GM12878 (cell line): ENCODE measurements around the gene LYRM4. TPM values are rescaled to one million over a fixed set of nuclear protein-coding genes. Genes with fewer than 3 reads are reported as not detected.

ENCODE experiments used
- ATAC-seq: fragments of 200-7000 bp; cut with Tn5 transposase; 3 replicates; pipeline ENCODE4 v1.9.1; 2020; ENCODE audit warnings: mild to moderate bottlenecking, moderate library complexity
- BruUV-seq: library from RNA; stranded (reverse); fragments of 400-500 nt; replicated peaks from 2 replicates; lab custom pipeline; 2021; lab: Mats Ljungman, UMichigan
- CTCF ChIA-PET: fragments of 300-600 bp; sonication (Branson Sonifier 250); formaldehyde crosslinking; extraction: SDS; loops from one replicate; lab custom pipeline; 2021; ENCODE audit warnings: inconsistent platforms; lab: Yijun Ruan, JAX
- POLR2A ChIA-PET: fragments of 350-600 bp; formaldehyde crosslinking; extraction: SDS; loops from one replicate; lab custom pipeline; 2021; ENCODE audit warnings: inconsistent platforms; lab: Charles Lee
- RAD21 ChIA-PET: fragments of 300-600 bp; sonication (Branson Sonifier 250); formaldehyde crosslinking; loops from one replicate; lab custom pipeline; 2023; ENCODE audit warnings: antibody characterized with exemption; ENCODE audit not compliant: unreplicated experiment; lab: Charles Lee
- SMC1A ChIA-PET: fragments of 300-600 bp; sonication (Branson Sonifier 250); formaldehyde crosslinking; loops from one replicate; lab custom pipeline; 2023; ENCODE audit not compliant: unreplicated experiment, uncharacterized antibody; lab: Charles Lee
- DNase-seq: peaks from one replicate; pipeline ENCODE4 v3.0.0-alpha.2; 2011; ENCODE audit warnings: low read depth, low spot score
- FAIRE-seq: peaks from 3 replicates; lab custom pipeline; 2011; peaks lifted over from hg19 to GRCh38; lab: Jason Lieb, UNC
- H2AFZ ChIP-seq: 2 replicates; pipeline ENCODE4 v1.6.0; 2011; ENCODE audit warnings: low read depth, low read length, control low read depth; ENCODE audit not compliant: control insufficient read depth
- H3K27ac ChIP-seq: 2 replicates; pipeline ENCODE4 v1.5.1; 2011; ENCODE audit warnings: control low read depth; ENCODE audit not compliant: control insufficient read depth, insufficient read depth
- H3K27me3 ChIP-seq, 2 experiments: replicated peaks in 1 of 2; 2 replicates each; pipeline versions ENCODE4 v1.6.0 to v1.6.1; 2011; ENCODE audit warnings: low read length in 1 of 2; ENCODE audit not compliant: control insufficient read depth in 2 of 2, insufficient read depth in 2 of 2
- H3K36me3 ChIP-seq, 2 experiments: 2 replicates each; pipeline ENCODE4 v1.5.1; 2011; ENCODE audit warnings: low read length in 1 of 2; ENCODE audit not compliant: control insufficient read depth in 2 of 2, insufficient read depth in 2 of 2
- H3K4me1 ChIP-seq: 2 replicates; pipeline ENCODE4 v1.6.1; 2011; ENCODE audit warnings: mild to moderate bottlenecking, low read length, moderate library complexity, mixed read lengths; ENCODE audit not compliant: control insufficient read depth, insufficient read depth
- H3K4me2 ChIP-seq: 2 replicates; pipeline ENCODE4 v1.6.0; 2011; ENCODE audit warnings: control low read depth; ENCODE audit not compliant: control insufficient read depth, insufficient read depth
- H3K4me3 ChIP-seq: fragments of 200-600 bp; sonication (generic); 2 replicates; pipeline ENCODE4 v1.5.1; 2016
- H3K79me2 ChIP-seq: 2 replicates; pipeline ENCODE4 v1.6.0; 2011; ENCODE audit warnings: low read length; ENCODE audit not compliant: control insufficient read depth, insufficient read depth
- H3K9ac ChIP-seq: 2 replicates; pipeline ENCODE4 v1.8.0; 2011; ENCODE audit warnings: low read length, control low read depth, mixed read lengths; ENCODE audit not compliant: control insufficient read depth, insufficient read depth
- H3K9me3 ChIP-seq: replicated peaks from 3 replicates; pipeline ENCODE4 v1.5.1; 2011; ENCODE audit warnings: mild to moderate bottlenecking, low read length; ENCODE audit not compliant: control insufficient read depth, insufficient read depth
- H4K20me1 ChIP-seq: 2 replicates; pipeline ENCODE4 v1.6.0; 2011; ENCODE audit not compliant: control insufficient read depth, insufficient read depth
- CHD1 ChIP-seq: IDR thresholded peaks from 2 replicates; pipeline ENCODE4 v1.6.1; 2012; ENCODE audit warnings: low read depth, low read length, improper control_type of control experiment
- CHD4 ChIP-seq: fragments of 200-600 bp; sonication (generic); IDR thresholded peaks from 2 replicates; pipeline ENCODE4 v1.6.1; 2016; ENCODE audit warnings: mild to moderate bottlenecking
- CTCF ChIP-seq, 3 experiments: IDR thresholded peaks in 2 of 3; conservative IDR thresholded peaks in 1 of 3; 2 replicates each; pipeline ENCODE4 v1.5.1; 2011; ENCODE audit warnings: low read depth in 3 of 3, low read length in 3 of 3, mild to moderate bottlenecking in 3 of 3, control low read depth in 2 of 3, moderate library complexity in 2 of 3, inconsistent platforms in 1 of 3, mixed read lengths in 1 of 3; ENCODE audit not compliant: control insufficient read depth in 2 of 3, insufficient read depth in 1 of 3; ENCODE audit errors: extremely low read depth in 1 of 3
- ESRRA ChIP-seq: IDR thresholded peaks from 2 replicates; pipeline ENCODE4 v1.6.1; 2012; ENCODE audit warnings: mild to moderate bottlenecking, low read length, improper control_type of control experiment
- FOS ChIP-seq: IDR thresholded peaks from 3 replicates; pipeline ENCODE4 v1.6.1; 2011; ENCODE audit warnings: borderline replicate concordance; ENCODE audit not compliant: insufficient read length; ENCODE audit errors: extremely low read depth
- FOXM1 ChIP-seq: IDR thresholded peaks from 2 replicates; pipeline ENCODE4 v1.6.1; 2012; ENCODE audit warnings: low read depth, mild to moderate bottlenecking, inconsistent platforms, low read length, moderate library complexity
- MYC ChIP-seq: IDR thresholded peaks from 2 replicates; pipeline ENCODE4 v1.6.1; 2011; ENCODE audit warnings: mild to moderate bottlenecking, low read length, moderate library complexity, inconsistent platforms; ENCODE audit not compliant: insufficient read depth, insufficient replicate concordance, insufficient read length, severe bottlenecking
- RBBP5 ChIP-seq: fragments of 200-600 bp; sonication (generic); conservative IDR thresholded peaks from 2 replicates; pipeline ENCODE4 v1.6.1; 2016
- SMAD5 ChIP-seq: IDR thresholded peaks from 2 replicates; pipeline ENCODE4 v1.6.1; 2016; ENCODE audit warnings: antibody characterized with exemption, low read depth
- WGBS: methylation state at CpG from one replicate; pipeline ENCODE4 v1.1.6; 2016; ENCODE audit warnings: low lambda C conversion rate; ENCODE audit not compliant: insufficient replicate concordance, insufficient coverage; ENCODE audit errors: missing lambda C conversion rate; 5-methylcytosine and 5-hydroxymethylcytosine counted together
- in situ Hi-C: fragments of 300-500 bp; cut with MboI; formaldehyde crosslinking; loops from 9 replicates; pipeline ENCODE4 v1.14.3; 2018; ENCODE audit warnings: mixed read lengths
- intact Hi-C: fragments of 100-400 bp; cut with micrococcal nuclease; formaldehyde crosslinking; loops from one replicate; pipeline ENCODE4 v1.14.2; 2022; ENCODE audit not compliant: unreplicated experiment
- polyA plus RNA-seq, 11 experiments: library from polyadenylated mRNA; depleted of rRNA in 4 of 11; unstranded in 6 of 11; stranded (reverse) in 5 of 11; fragments of >200 nt; fragmentation: Nextera tagmentation in 4 of 11; fragmentation: Illumina TruSeq in 1 of 11; extraction: Ambion mirVana in 4 of 11; extraction: Trizol in 1 of 11; gene quantifications; 1 replicate in 1 of 11; 2 replicates in 10 of 11; pipeline versions ENCODE4 v1.2.1 to v1.2.3, GENCODE V29; 2011 to 2016; ENCODE audit warnings: inconsistent platforms in 2 of 11, missing spikeins in 2 of 11, low read depth in 1 of 11
- total RNA-seq, 4 experiments: library from RNA; depleted of rRNA in 3 of 4; stranded (reverse); fragments of >200 nt in 3 of 4; fragmentation: Illumina TruSeq in 1 of 4; extraction: Trizol in 1 of 4; gene quantifications; 2 replicates each; pipeline versions ENCODE4 v1.2.1 to v1.2.3, GENCODE V29; 2013 to 2021
- TF ChIP-seq, protein P1 (sequence below): IDR thresholded peaks from 2 replicates; pipeline ENCODE4 v1.6.1; 2012; ENCODE audit warnings: low read depth, low read length, improper control_type of control experiment

The LYRM4 gene
- total and polyA plus RNA-seq, 10 of the 15 experiments (the other 5 are each of a cell fraction or from before 2014, with no cell fraction given), result 32.7 to 66.8 (median 44.0) TPM

DNA sequence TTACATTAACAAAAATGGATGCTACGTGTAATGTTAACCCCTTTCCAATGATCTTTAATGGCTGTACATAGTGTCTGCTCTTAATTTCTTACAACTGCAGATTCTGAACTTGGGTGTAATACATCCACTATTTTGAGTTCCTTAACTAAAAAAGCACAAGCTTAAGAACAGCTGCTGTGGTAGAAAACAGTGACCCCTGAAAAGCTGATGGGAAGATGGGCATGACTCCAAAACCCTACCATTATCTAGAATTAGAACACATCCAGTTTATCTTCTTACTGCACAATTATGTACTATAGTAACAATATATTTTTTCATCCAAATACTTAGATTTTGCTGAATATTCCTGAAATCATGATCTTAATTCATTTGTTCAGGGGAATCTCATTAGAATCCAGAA, 49.3 kb downstream of the LYRM4 start:
- in situ Hi-C loops (no loop called here), intact Hi-C loops (loop anchor here (5.0 kb wide), 2 partner anchors 69 to 191 kb away; no protein-coding TSS in a partner anchor)
- RAD21 ChIA-PET, result interaction anchor here (0.9 kb wide), 1 partner anchor 68 kb away, joined by 3 read pairs; no protein-coding TSS in a partner anchor
- Histone ChIP-seq H2AFZ (no peak overlapping the region), H3K27ac (no peak overlapping the region), H3K9me3 (no peaks in the 10 kb centered on the region), H3K4me2 (no peak overlapping the region), H3K9ac (no peak overlapping the region), H3K27me3 (no peaks in the 10 kb centered on the region), H4K20me1 (no peaks in the 10 kb centered on the region), H3K4me3 (no peak overlapping the region), H3K4me1 (no peaks in the 10 kb centered on the region), H3K79me2 (no peaks in the 10 kb centered on the region), H3K36me3 (peaks cover 0 to 4% of the 10 kb centered on the region in 2 experiments; a peak in 3 of 4 replicates)
- ATAC-seq, result no peak
- TF ChIP-seq FOS (no peak), ESRRA (no peak), FOXM1 (no peak), SMAD5 (no peak), CTCF (IDR thresholded peaks at IDR 0.05 in 2 of 3, conservative IDR thresholded peaks at IDR 0.05 in 1 of 3; ENCODE audit: control insufficient read depth in 2 of 3, extremely low read depth in 1 of 3, insufficient read depth in 1 of 3, low read depth in 3 of 3, low read length in 3 of 3) (no peak), CHD1 (no peak), RBBP5 (no peak), CHD4 (no peak), MYC (no peak)
- TF ChIP-seq, protein P1, sequence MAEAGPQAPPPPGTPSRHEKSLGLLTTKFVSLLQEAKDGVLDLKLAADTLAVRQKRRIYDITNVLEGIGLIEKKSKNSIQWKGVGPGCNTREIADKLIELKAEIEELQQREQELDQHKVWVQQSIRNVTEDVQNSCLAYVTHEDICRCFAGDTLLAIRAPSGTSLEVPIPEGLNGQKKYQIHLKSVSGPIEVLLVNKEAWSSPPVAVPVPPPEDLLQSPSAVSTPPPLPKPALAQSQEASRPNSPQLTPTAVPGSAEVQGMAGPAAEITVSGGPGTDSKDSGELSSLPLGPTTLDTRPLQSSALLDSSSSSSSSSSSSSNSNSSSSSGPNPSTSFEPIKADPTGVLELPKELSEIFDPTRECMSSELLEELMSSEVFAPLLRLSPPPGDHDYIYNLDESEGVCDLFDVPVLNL, result no peak
- no peak for DNase-seq
- POLR2A ChIA-PET, result no interaction called here
- BruUV-seq, result no TSS peak
- 96% methylated on average over 1 of the region's 1 CpG for WGBS
- SMC1A ChIA-PET, result interaction anchor here (1.0 to 2.6 kb wide), 3 partner anchors 36 to 91 kb away, joined by 3 to 8 read pairs (median 5); no protein-coding TSS in a partner anchor
- CTCF ChIA-PET, result interaction anchor here (0.7 to 2.1 kb wide), 6 partner anchors 32 to 235 kb away, joined by 3 to 9 read pairs (median 6); no protein-coding TSS in a partner anchor
- no peak for FAIRE-seq
